Natural killer cell (primary cell): ENCODE measurements around the gene ZFHX3. TPM values are rescaled to one million over a fixed set of nuclear protein-coding genes. Genes with fewer than 3 reads are reported as not detected.

ENCODE experiments used
- ATAC-seq, 3 donors: fragments of 150-1000 bp in 2 of 3; fragments of 200-7000 bp in 1 of 3; cut with Tn5 transposase; 1 replicate in 1 of 3; 2 replicates in 2 of 3; pipeline ENCODE4 v1.10.0; 2021; ENCODE audit warnings: mild to moderate bottlenecking in 2 of 3, moderate library complexity in 2 of 3
- DNase-seq, 2 donors: peaks; one replicate each; pipeline versions ENCODE4 v3.0.0 to v3.0.0-alpha.2; 2013 to 2021; ENCODE audit warnings: mixed read lengths in 1 of 2
- H3K27ac ChIP-seq: one replicate; pipeline ENCODE4 v1.5.1; 2013; ENCODE audit warnings: mild to moderate bottlenecking, low read length
- H3K27me3 ChIP-seq: one replicate; pipeline ENCODE4 v1.6.1; 2013; ENCODE audit warnings: low read length; ENCODE audit not compliant: control insufficient read depth, insufficient read depth
- H3K36me3 ChIP-seq: one replicate; pipeline ENCODE4 v1.6.1; 2013; ENCODE audit warnings: low read length; ENCODE audit not compliant: control insufficient read depth, insufficient read depth
- H3K4me1 ChIP-seq: one replicate; pipeline ENCODE4 v1.6.1; 2013; ENCODE audit warnings: low read length; ENCODE audit not compliant: control insufficient read depth, insufficient read depth
- H3K4me3 ChIP-seq: one replicate; pipeline ENCODE4 v1.5.1; 2013; ENCODE audit warnings: low read length
- H3K9me3 ChIP-seq: one replicate; pipeline ENCODE4 v1.6.1; 2013; ENCODE audit warnings: low read length; ENCODE audit not compliant: control insufficient read depth, insufficient read depth
- H3K27ac Mint-ChIP-seq, 2 donors: one replicate each; pipeline ENCODE4 v1.8.0; 2022; ENCODE audit warnings: mild to moderate bottlenecking in 2 of 2, mixed read lengths in 2 of 2, moderate library complexity in 1 of 2
- H3K27me3 Mint-ChIP-seq, 2 donors: one replicate each; pipeline ENCODE4 v1.8.0; 2022; ENCODE audit warnings: low read depth in 2 of 2, mixed read lengths in 2 of 2
- H3K36me3 Mint-ChIP-seq: one replicate; pipeline ENCODE4 v1.8.0; 2022; ENCODE audit warnings: mixed read lengths
- H3K4me1 Mint-ChIP-seq, 2 donors: one replicate each; pipeline ENCODE4 v1.8.0; 2022; ENCODE audit warnings: mixed read lengths in 2 of 2
- H3K4me3 Mint-ChIP-seq: one replicate; pipeline ENCODE4 v1.8.0; 2022; ENCODE audit warnings: mild to moderate bottlenecking, moderate library complexity, mixed read lengths
- H3K9me3 Mint-ChIP-seq, 2 donors: one replicate each; pipeline ENCODE4 v1.8.0; 2022; ENCODE audit warnings: mixed read lengths in 2 of 2
- WGBS: methylation state at CpG from one replicate; pipeline ENCODE4 v1.1.7; 2013; ENCODE audit warnings: missing lambda C conversion rate; ENCODE audit not compliant: insufficient coverage; 5-methylcytosine and 5-hydroxymethylcytosine counted together
- intact Hi-C: fragments of 100-400 bp; cut with micrococcal nuclease; formaldehyde crosslinking; loops from one replicate; pipeline ENCODE4 v1.14.2; 2022
- total RNA-seq, 4 donors: library from RNA; stranded (reverse); fragments of 120-200 nt in 1 of 4; gene quantifications; one replicate each; pipeline versions ENCODE4 v1.2.3 to v1.2.4, GENCODE V29; 2013 to 2022
- TF ChIP-seq, protein P1 (sequence below): fragments of 200-600 bp; IDR thresholded peaks from one replicate; pipeline ENCODE4 v1.8.0; 2022; ENCODE audit warnings: antibody characterized with exemption

The ZFHX3 gene
- total RNA-seq, 3 donors from 2014 or later (not counting 1 experiment from before 2014, with no cell fraction given): 5.8 to 7.8 (median 7.5) TPM

DNA sequence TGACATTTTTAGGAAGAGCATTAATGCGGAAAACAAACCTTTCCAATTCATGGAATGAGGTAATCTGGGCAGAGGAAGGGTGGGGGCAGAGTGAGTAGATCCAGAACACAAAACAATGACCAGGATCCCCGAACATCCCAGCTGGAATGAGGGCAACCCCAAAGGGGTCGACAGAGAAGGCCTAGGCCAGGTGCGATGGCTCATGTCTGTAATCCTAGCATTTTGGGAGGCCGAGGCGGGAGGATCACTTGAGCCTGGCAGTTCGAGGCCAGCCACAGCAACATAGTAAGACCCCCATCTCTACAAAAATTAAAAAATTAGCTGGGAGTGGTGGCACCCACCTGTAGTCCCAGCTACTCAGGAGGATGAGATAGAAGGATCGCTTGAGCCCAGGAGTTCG is 64.7 kb downstream of the ZFHX3 start:
- Histone ChIP-seq H3K36me3 (no peaks in the 10 kb centered on the region), H3K9me3 (no peaks in the 10 kb centered on the region), H3K27me3 (no peaks in the 10 kb centered on the region), H3K27ac (no peak overlapping the region), H3K4me3 (no peak overlapping the region), H3K4me1 (peaks cover 3% of the 10 kb centered on the region)
- no peak overlapping the region for H3K27ac Mint-ChIP-seq
- H3K27me3 Mint-ChIP-seq: no peaks in the 10 kb centered on the region
- H3K4me1 Mint-ChIP-seq: peaks cover 0 to 4% of the 10 kb centered on the region in 2 donors
- no peaks in the 10 kb centered on the region for H3K9me3 Mint-ChIP-seq
- H3K36me3 Mint-ChIP-seq: no peaks in the 10 kb centered on the region
- WGBS: 94% methylated on average over 9 of the region's 9 CpGs
- no peak overlapping the region for H3K4me3 Mint-ChIP-seq
- intact Hi-C loops: no loop called here
- no peak for DNase-seq
- TF ChIP-seq, protein P1, sequence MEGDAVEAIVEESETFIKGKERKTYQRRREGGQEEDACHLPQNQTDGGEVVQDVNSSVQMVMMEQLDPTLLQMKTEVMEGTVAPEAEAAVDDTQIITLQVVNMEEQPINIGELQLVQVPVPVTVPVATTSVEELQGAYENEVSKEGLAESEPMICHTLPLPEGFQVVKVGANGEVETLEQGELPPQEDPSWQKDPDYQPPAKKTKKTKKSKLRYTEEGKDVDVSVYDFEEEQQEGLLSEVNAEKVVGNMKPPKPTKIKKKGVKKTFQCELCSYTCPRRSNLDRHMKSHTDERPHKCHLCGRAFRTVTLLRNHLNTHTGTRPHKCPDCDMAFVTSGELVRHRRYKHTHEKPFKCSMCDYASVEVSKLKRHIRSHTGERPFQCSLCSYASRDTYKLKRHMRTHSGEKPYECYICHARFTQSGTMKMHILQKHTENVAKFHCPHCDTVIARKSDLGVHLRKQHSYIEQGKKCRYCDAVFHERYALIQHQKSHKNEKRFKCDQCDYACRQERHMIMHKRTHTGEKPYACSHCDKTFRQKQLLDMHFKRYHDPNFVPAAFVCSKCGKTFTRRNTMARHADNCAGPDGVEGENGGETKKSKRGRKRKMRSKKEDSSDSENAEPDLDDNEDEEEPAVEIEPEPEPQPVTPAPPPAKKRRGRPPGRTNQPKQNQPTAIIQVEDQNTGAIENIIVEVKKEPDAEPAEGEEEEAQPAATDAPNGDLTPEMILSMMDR: no peak
- no peak for ATAC-seq

DNA sequence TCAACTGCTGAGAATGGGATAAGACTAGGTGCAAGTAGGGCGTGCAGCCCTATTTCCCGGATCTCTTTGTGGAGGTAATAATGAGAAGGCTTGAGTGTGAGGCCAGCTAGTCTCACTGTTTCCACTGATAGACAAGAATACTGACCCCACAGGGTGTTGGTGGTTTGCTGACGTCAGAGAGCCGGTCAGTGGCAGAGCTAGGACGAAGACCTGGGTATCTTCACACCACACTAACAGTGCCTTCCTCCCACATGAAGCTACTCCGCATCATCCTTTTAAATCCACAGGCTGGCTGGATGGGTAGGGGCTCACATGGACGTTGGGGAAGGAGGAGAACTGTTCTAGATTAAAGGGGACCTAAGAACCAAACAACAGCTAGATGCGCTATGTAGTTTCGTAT is 68.0 kb downstream of the ZFHX3 start:
- peaks cover 0 to 8% of the 10 kb centered on the region in 2 donors for H3K4me1 Mint-ChIP-seq
- H3K9me3 Mint-ChIP-seq: no peaks in the 10 kb centered on the region
- H3K36me3 Mint-ChIP-seq: no peaks in the 10 kb centered on the region
- no peak overlapping the region for H3K4me3 Mint-ChIP-seq
- no peaks in the 10 kb centered on the region for H3K9me3 ChIP-seq
- H3K4me1 ChIP-seq: peaks cover 3% of the 10 kb centered on the region
- no peaks in the 10 kb centered on the region for H3K27me3 ChIP-seq
- ATAC-seq (no peak), DNase-seq (no peak)
- H3K27ac ChIP-seq: no peak overlapping the region
- intact Hi-C loops: no loop called here
- H3K36me3 ChIP-seq: no peaks in the 10 kb centered on the region
- H3K4me3 ChIP-seq: no peak overlapping the region
- H3K27ac Mint-ChIP-seq: no peak overlapping the region
- WGBS: 90% methylated on average over 8 of the region's 9 CpGs
- no peaks in the 10 kb centered on the region for H3K27me3 Mint-ChIP-seq
- TF ChIP-seq, protein P1: no peak

DNA sequence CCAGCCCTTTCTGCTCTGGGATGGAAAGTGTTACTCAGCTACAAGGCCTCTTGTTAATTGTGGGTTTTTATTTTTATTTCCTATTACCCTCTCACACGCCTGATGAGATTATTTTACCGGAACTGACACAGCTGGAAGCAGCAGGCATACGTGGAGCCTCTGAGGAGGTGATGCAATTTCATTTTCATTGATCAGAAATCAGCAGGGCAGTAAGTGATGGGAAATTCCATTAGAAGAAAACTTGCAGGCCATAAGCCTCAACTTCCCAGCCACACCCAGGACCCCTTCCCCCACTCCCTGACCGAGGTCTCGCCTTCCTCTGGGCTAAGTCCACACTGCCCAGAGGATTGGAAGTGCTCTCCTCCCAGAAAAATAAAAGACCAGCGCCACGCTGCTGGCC is 69.7 kb downstream of the ZFHX3 start:
- H3K27me3 Mint-ChIP-seq: no peaks in the 10 kb centered on the region
- DNase-seq (no peak), ATAC-seq (no peak)
- TF ChIP-seq, protein P1: no peak
- no peaks in the 10 kb centered on the region for H3K36me3 Mint-ChIP-seq
- no peaks in the 10 kb centered on the region for H3K9me3 Mint-ChIP-seq
- H3K4me3 ChIP-seq: no peak overlapping the region
- H3K4me3 Mint-ChIP-seq: no peak overlapping the region
- peaks cover 0 to 3% of the 10 kb centered on the region in 2 donors for H3K4me1 Mint-ChIP-seq
- H3K27ac ChIP-seq: no peak overlapping the region
- intact Hi-C loops: no loop called here
- H3K27ac Mint-ChIP-seq: no peak overlapping the region
- H3K9me3 ChIP-seq: no peaks in the 10 kb centered on the region
- 85% methylated on average over 7 of the region's 7 CpGs for WGBS
- no peaks in the 10 kb centered on the region for H3K36me3 ChIP-seq
- no peaks in the 10 kb centered on the region for H3K27me3 ChIP-seq
- peaks cover 3% of the 10 kb centered on the region for H3K4me1 ChIP-seq

DNA sequence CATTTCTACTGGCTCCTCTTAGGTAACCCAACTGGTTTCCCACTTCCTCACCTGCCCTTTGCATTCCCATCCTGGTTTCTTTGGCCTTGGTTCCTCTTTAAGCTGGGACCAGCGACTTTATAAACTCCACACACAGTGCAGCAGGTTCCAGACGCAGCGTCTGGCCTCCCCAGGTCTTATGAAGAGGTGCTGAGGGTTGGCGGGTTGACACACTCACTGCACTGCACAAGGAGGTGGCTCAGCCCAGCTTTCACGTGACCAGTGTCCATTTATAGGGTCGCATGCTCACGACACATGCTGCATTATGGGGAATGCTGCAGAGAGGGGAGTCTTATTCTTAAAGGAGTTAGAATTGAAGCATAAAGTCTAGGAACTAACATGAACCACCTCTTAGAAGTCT is 70.8 kb downstream of the ZFHX3 start:
- Histone ChIP-seq H3K27ac (no peak overlapping the region), H3K36me3 (no peaks in the 10 kb centered on the region), H3K4me1 (peaks cover 3% of the 10 kb centered on the region), H3K27me3 (no peaks in the 10 kb centered on the region), H3K4me3 (no peak overlapping the region), H3K9me3 (no peaks in the 10 kb centered on the region)
- no peak for ATAC-seq
- H3K4me3 Mint-ChIP-seq: no peak overlapping the region
- no peaks in the 10 kb centered on the region for H3K9me3 Mint-ChIP-seq
- TF ChIP-seq, protein P1: no peak
- H3K27me3 Mint-ChIP-seq: no peaks in the 10 kb centered on the region
- intact Hi-C loops: no loop called here
- H3K27ac Mint-ChIP-seq: no peak overlapping the region
- no peaks in the 10 kb centered on the region for H3K36me3 Mint-ChIP-seq
- 86% methylated on average over 7 of the region's 7 CpGs for WGBS
- peaks cover 0 to 3% of the 10 kb centered on the region in 2 donors for H3K4me1 Mint-ChIP-seq
- no peak for DNase-seq
